Measurements from ENCODE around the gene RITA1. TPM values are rescaled to one million over a fixed set of nuclear protein-coding genes. Genes with fewer than 3 reads are reported as not detected.

The RITA1 gene
- total and polyA plus RNA-seq, 2 of the 4 experiments (the other 2 are of a cell fraction) = 14.2 to 14.7 TPM

- Histone ChIP-seq H3K18ac (ENCODE audit: low read depth, low read length) (no peak overlapping the region), H3K27ac (ENCODE audit: insufficient read depth, low read length) (no peak overlapping the region), H2BK20ac (ENCODE audit: low read depth, low read length) (no peak overlapping the region), H3K4ac (ENCODE audit: low read depth, low read length) (no peak overlapping the region), H4K8ac (ENCODE audit: low read depth in 2 of 2, low read length in 2 of 2) (no peak overlapping the region), H3K9me3 (ENCODE audit: control insufficient read depth, insufficient read depth, low read length) (no peaks in the 10 kb centered on the region), H4K5ac (ENCODE audit: low read depth, low read length) (no peak overlapping the region), H3K4me3 (ENCODE audit: insufficient read depth, low read depth, low read length) (no peak overlapping the region), H3K4me1 (ENCODE audit: control insufficient read depth, insufficient read depth, low read length) (peaks cover 2% of the 10 kb centered on the region; the same call in 1 of the 2 replicates), H4K20me1 (ENCODE audit: insufficient read depth, low read length) (no peaks in the 10 kb centered on the region), H2AK5ac (ENCODE audit: low read depth, low read length) (no peak overlapping the region), H3K27me3 (ENCODE audit: control insufficient read depth, insufficient read depth, low read length) (no peaks in the 10 kb centered on the region), H2AK9ac (replicated peaks; ENCODE audit: low read depth, low read length, poor library complexity) (no peak overlapping the region), H2BK15ac (ENCODE audit: low read depth, low read length) (no peak overlapping the region), H2BK120ac (ENCODE audit: low read depth, low read length) (no peak overlapping the region), H3K9ac (ENCODE audit: low read depth, low read length) (no peak overlapping the region), H3K23ac (ENCODE audit: low read depth, low read length) (no peak overlapping the region), H3K9me1 (ENCODE audit: insufficient read depth, low read length) (no peaks in the 10 kb centered on the region), H3K79me1 (ENCODE audit: low read depth in 1 of 2, low read length in 2 of 2) (no peaks in the 10 kb centered on the region), H3K56ac (ENCODE audit: extremely low read depth, insufficient read depth, low read length) (no peak overlapping the region), H3K36me3 (ENCODE audit: control insufficient read depth, insufficient read depth, low read length) (no peaks in the 10 kb centered on the region), H3K14ac (replicated peaks; ENCODE audit: low read depth, low read length) (no peak overlapping the region), H2BK5ac (ENCODE audit: low read depth, low read length, poor library complexity, severe bottlenecking) (no peak overlapping the region), H3K4me2 (ENCODE audit: low read depth, low read length) (no peak overlapping the region), H4K91ac (ENCODE audit: insufficient read depth, low read depth, low read length) (no peak overlapping the region), H2AFZ (replicated peaks; ENCODE audit: low read length, poor library complexity) (no peak overlapping the region)
- in situ Hi-C loops (cut with MboI; ENCODE audit: low sequenced_read_pairs) = no loop called here
- ATAC-seq (ENCODE audit: low read depth) = no peak
- CTCF ChIA-PET = interaction anchor here (0.9 kb wide), 1 partner anchor 20 kb away, joined by 3 read pairs; no protein-coding TSS in a partner anchor
- dilution Hi-C loops (cut with HindIII; ENCODE audit: low sequenced_read_pairs, unreplicated experiment) = no loop called here
- no CpG with 5 or more reads among the region's 4 CpGs for whole genome bisulfite sequencing, 2 experiments (ENCODE audit: extremely low coverage in 2 of 2, insufficient read length in 1 of 2)
- intact Hi-C loops (cut with micrococcal nuclease) = no loop called here
- BruUV-seq (replicated peaks) = no TSS peak
- POLR2A ChIA-PET (ENCODE audit: unreplicated experiment) = interaction anchor here (0.7 kb wide), 1 partner anchor 15 kb away, joined by 3 read pairs; no protein-coding TSS in a partner anchor
- DNase-seq = no peak
- no peak for TF ChIP-seq FOS (IDR thresholded peaks at IDR 0.05; ENCODE audit: low read depth, low read length)
- TF ChIP-seq ELK1 (IDR thresholded peaks at IDR 0.05; ENCODE audit: borderline replicate concordance, low read depth, low read length) = no peak
- no peak for TF ChIP-seq BHLHE40 (IDR thresholded peaks at IDR 0.05; ENCODE audit: low read depth, low read length)
- TF ChIP-seq RCOR1 (IDR thresholded peaks at IDR 0.05; ENCODE audit: insufficient replicate concordance, low read length) = no peak
- TF ChIP-seq RAD21 (IDR thresholded peaks at IDR 0.05; ENCODE audit: low read length) = no peak
- TF ChIP-seq POLR2A (IDR thresholded peaks at IDR 0.05; ENCODE audit: low read depth, low read length) = no peak
- no peak for TF ChIP-seq SMC3 (IDR thresholded peaks at IDR 0.05; ENCODE audit: low read depth, low read length)
- no peak for TF ChIP-seq MXI1 (IDR thresholded peaks at IDR 0.05; ENCODE audit: borderline replicate concordance, low read depth, low read length)
- no peak for TF ChIP-seq USF2 (IDR thresholded peaks at IDR 0.05; ENCODE audit: low read depth, low read length)
- no peak for TF ChIP-seq CEBPB (IDR thresholded peaks at IDR 0.05; ENCODE audit: low read depth, low read length)
- TF ChIP-seq CTCF (conservative IDR thresholded peaks at IDR 0.05; ENCODE audit: low read depth, low read length) = no peak
These were observed 17.0 kb downstream of the RITA1 start for GRCh38 chr12:113202300-113203075.

Measured in IMR-90 (cell line).